ENCODE measurements around the gene EGLN2.
A peak's percentile ranks its signal among the peaks of the same experiment; 100 is the strongest.
"Not testable (repeated sequence)": the region's sequence is repeated elsewhere in the genome, so short reads cannot be mapped to it uniquely, and the experiment has no call there.

Gene EGLN2

GRCh38 chr19:40802300-40803169, 3.5 kb downstream of the EGLN2 start:
- no peak for DNase-seq

GRCh38 chr19:40803170-40803856, 4.3 kb downstream of the EGLN2 start:
- DNase-seq: no peak

DNA sequence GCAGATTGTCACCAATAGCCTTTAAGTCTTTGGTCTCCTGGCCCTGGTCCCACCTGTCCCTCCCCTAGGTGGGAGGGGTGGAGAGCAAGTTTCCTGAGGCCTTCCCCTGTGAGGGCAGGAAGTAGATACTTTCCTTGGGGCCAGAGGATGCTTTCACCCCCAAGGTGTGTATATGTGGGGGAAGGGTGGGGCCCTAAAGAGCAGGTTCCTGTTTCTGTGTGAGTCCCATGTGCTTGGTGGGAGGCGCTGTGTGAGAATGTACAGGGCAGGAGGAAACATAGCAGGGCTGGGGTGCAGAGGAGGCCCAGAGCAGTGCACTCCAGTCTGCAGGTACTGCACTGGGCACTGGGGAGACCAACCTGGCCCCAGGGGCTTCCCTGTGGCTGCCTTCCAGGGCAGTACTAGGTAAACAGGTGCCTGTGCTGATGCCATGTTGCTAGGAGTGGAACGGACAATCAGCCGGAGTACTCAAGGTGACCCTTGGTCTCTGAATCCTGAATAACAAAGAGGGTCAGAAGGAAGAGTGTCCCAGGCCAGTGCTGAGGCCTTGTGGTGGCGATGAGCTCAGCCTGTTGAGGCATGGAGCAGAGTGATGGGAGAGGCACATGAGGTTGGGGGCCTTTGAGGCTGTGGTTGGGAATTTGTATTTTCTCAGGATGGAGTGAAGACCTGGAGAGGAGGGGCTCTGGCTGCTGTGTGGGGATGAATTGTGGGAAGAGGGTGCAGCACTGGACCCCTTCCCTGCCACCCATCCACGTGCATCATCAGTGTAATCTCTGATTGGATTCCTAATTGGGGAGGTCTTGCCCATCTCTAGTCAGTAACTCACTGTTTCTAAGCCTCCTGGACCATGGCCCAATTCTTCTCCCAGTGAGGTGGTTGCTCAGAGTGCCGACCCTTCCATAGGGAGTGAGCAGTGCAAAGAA, 5.1 kb downstream of the EGLN2 start:
- DNase-seq: peak; percentile 87

- DNase-seq: no peak
Observed at GRCh38 chr19:40804783-40805242, 5.8 kb downstream of the EGLN2 start.

GRCh38 chr19:40805258-40805868, 6.4 kb downstream of the EGLN2 start:
- DNase-seq: peak; percentile 68

DNA sequence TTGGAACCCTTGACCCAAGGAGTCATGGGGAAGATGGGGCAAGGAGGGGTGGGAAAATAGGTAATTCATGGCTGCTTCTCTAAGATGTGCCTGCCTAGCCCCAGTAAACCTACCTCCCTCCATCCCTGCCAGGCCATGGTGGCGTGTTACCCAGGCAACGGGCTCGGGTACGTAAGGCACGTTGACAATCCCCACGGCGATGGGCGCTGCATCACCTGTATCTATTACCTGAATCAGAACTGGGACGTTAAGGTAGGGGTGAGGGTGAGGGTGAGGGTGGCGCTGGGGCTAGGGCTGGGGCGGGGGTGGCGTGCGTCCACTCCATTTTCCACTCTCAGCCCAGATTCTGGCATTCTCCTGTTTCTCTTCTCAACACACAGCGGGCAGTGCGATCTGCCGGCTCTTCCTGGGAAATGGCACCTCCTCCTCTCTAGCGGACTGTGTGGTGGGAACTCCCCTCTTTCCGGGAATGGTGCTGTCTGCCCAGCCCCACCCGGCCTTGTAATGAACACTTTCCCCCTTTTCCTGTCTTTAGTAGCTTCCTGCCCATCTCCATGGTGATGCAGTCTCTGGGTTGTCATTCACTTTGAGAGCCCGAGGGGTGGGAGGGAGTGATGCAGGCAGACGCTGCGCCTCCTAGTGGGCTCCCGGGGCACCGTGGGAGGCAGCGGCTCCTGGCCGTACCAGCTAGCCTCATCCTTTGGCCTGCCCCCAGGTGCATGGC, 7.6 kb downstream of the EGLN2 start:
- peak; percentile 90 for DNase-seq

DNA sequence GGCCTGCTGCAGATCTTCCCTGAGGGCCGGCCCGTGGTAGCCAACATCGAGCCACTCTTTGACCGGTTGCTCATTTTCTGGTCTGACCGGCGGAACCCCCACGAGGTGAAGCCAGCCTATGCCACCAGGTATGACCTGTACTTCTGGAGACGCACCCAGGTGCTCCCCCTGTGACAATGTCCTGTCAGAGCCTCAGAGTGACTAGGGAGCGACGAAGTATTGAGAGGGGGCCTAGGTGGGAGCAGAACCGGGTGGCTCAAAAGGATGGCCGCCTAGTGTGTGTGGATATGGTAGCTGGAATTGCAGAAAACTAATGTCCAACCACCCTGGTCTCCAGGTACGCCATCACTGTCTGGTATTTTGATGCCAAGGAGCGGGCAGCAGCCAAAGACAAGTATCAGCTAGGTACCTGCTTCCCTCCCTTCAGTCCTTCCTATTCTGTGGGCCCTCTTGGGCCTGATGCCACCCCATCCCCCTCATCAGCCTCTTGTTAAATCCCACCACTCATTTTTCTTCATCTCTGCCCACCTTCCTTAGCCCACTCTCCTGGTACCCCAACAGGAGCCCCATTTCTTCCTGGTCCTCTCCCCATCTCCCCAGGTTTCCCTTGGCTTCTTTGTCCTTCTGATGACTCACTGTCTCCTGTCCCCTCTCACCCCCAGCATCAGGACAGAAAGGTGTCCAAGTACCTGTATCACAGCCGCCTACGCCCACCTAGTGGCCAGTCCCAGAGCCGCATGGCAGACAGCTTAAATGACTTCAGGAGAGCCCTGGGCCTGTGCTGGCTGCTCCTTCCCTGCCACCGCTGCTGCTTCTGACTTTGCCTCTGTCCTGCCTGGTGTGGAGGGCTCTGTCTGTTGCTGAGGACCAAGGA, 8.4 kb downstream of the EGLN2 start:
- no peak for DNase-seq

DNA sequence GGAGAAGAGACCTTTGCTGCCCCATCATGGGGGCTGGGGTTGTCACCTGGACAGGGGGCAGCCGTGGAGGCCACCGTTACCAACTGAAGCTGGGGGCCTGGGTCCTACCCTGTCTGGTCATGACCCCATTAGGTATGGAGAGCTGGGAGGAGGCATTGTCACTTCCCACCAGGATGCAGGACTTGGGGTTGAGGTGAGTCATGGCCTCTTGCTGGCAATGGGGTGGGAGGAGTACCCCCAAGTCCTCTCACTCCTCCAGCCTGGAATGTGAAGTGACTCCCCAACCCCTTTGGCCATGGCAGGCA, 9.0 kb downstream of the EGLN2 start:
- no peak for DNase-seq

DNA sequence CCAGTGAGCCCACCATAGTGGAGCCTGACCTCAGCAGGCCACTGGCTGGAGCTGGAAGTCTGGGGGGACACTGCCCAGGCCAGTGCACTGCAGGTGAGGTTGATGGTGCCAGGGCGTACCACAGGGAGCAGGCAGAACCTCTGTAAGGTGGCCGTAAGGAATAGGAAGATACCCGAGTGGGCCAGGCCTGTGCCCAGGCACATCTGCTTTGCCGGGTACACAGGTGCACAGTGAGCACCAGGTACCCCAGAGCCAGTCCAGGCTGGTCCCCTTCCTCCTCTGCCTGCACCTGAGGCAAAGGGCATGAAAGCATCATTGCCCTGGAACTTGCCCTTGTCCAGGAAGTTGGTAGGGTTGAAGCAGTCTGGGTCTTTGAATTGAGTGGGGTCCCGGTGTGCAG, 9.5 kb downstream of the EGLN2 start:
- no peak for DNase-seq

DNA sequence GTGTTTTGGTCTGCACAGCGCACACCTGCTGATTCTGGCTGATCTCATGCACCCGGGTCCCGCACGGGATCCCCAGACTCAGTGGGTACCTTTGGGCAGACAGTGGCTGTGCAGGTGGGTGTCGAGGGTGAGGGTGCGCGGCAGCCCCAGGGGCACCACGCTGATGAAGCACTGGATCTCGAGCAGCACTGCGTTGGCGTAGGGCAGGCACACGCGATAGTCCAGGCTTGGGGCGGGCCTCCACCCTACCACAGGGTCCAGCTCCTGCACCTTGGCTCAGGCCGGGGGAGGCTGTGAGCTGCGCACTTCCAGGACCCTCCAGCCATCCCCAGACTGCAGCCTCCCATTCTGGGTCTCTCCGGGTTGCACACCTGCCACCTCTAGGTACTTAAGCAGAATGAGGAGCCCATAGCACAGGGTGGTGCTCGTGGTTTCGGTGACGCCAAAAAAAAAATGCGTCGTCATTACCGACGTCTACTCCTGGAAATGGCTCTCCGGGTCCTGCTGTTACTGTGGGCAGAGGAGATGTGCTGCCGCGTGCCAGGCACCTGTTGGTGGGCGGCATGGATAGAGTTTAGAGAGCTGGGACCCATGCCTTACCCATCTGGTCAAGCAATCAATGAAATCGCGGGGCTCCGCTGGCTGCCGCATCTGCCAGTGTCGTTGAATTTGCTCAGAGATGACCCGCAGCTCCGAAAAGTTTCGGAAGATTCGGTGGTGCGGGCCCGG, 10.5 kb downstream of the EGLN2 start:
- DNase-seq: no peak

- no peak for DNase-seq
Observed at GRCh38 chr19:40810160-40810559, 11.2 kb downstream of the EGLN2 start.

DNA sequence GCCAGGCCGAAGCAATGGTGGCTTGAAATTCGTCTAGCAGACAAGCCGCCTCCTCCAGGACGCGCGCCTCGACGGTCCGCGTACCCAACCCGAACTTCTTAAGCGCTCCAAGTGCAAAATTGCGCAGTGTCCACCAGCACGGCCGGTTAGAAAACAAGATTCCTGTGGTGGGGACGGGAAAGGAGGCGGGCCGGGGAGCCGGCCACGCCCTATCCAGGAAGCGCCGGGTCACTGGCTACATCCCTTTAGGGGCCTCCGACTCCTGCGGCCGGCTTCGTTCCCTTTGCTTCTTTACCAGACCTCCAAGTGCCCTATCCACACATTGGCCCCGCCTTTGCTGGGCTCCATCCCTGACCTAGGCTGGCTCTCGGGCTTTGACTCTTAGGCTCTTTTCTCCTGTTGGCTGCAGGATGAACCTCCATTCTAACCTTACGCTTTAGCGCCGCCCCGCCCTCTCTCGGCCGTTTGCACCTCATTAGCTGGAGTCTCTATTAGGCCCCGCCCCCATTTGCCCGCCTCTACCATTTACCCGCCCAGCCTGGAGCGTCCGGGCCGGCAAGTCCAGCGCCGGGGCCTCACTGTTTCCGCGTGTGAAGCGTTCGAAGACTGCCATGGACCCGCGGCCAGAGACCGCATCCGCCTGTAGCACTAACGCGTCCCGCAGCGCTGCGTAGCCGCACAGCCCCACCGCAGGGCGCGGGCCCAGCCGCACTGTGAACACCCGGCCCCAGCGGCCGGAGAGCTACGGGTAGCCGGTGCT, 11.8 kb downstream of the EGLN2 start:
- peak; percentile 46 for DNase-seq

- no peak for DNase-seq
Observed at GRCh38 chr19:40811478-40812341, 12.7 kb downstream of the EGLN2 start.

DNA sequence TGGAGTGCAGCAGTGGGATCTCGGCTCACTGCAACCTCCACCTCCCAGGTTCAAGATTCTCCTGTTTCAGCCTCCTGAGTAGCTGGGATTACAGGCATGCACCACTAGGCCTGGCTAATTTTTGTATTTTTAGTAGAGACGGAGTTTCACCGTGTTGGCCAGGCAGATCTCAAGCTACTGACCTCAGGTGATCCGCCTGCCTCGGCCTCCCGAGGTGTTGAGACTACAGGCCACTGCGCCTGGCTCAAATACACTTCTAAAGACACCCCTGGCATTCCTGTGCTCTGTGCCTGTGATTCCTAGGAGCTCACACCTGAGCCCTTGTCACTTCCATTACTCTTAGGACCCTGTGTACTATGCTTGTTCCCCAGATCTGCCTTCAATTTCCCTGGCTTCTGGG, 13.6 kb downstream of the EGLN2 start:
- not testable (repeated sequence) for DNase-seq

DNA sequence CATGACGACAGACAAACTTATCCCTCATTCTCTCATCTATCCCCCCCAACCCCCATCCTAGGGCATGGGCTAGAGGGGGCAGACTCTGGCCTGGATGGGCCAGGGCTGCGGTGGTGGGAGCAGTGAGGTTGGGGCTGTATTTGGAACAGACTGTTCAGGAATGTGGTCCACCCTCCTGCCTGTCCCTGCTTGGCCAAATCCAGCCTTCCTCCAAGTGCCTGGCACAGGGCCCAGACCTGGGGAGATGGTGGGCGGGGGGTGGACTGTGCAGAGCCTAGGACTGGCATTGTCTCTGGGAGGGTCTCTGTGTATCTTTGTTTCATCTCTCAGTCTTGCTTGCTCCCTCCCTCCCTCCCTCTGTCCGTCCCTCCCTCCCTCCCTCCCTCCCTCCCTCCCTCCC, 14.2 kb downstream of the EGLN2 start:
- DNase-seq: no peak

- DNase-seq: no peak
Observed at GRCh38 chr19:40815223-40815622, 16.2 kb downstream of the EGLN2 start.

DNA sequence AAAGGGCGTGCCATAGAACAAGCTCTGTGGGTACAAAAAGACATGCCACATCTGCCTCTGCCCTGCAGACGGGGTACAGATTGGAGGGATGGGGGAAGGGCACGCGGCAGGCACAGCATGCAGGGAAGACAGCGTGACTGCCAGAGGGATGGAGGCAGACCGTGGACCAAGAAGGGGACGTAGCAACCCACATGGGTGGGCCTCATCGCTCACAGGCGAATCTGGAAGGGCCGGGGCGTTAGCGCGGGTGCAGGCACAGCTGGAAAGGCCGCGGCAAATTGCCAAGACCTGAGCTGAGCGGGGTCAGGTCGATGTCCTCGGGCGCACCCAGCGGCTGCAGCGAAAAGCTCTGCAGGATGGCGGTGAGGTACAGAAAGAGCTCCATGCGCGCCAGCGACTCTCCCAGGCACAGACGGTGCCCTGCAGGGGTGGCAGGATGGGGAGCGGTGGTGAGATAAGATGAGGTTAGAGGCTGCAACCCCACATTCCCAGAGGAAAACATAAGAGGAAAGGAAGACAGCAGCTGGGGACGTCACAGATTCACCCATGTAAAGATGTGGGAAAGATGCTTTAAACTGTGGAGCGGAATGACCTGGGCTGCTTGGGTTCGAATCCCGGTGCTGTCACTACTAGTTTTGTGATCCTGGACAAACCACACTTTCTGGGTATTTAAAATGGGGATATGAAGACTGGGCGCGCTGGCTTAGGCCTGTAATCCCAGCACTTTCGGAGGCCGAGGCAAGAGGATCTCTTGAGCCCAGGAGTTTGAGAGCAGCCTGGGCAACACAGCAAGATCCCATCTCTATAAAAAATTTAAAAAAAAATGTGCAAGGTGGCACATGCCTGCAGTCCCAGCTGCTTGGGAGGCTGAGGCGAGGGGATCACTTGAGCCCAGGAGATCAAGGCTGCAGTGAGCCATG, 19.7 kb downstream of the EGLN2 start:
- DNase-seq: peak; percentile 79

Data from CD4-positive, alpha-beta T cell treated with Interleukin-4 for 4 hours (primary cell).